SK-N-SH treated with all-trans-retinoic acid at 6 μM for 48 hours (cell line): Measurements from ENCODE around the gene ATRAID.

ENCODE experiments used
- ATAC-seq: fragments of 200-7000 bp; cut with Tn5 transposase; 3 replicates; pipeline ENCODE4 v1.9.1; 2020; ENCODE audit warnings: mild to moderate bottlenecking, moderate library complexity
- ARNTL ChIP-seq: fragments of 450-650 bp; formaldehyde crosslinking; IDR thresholded peaks from 2 replicates; pipeline ENCODE4 v1.5.0; 2020; ENCODE audit warnings: low read depth, mild to moderate bottlenecking, moderate library complexity, borderline replicate concordance
- BACH2 ChIP-seq: fragments of 250-450 bp; sonication (Bioruptor Pico); IDR thresholded peaks from 2 replicates; pipeline ENCODE4 v1.9.0; 2021; ENCODE audit warnings: mild to moderate bottlenecking, borderline replicate concordance
- CSDC2 ChIP-seq: fragments of 250-450 bp; sonication (Bioruptor Pico); IDR thresholded peaks from 2 replicates; pipeline ENCODE4 v1.5.0; 2020; ENCODE audit warnings: mild to moderate bottlenecking, moderate library complexity
- ESRRG ChIP-seq: fragments of 250-450 bp; sonication (Bioruptor Pico); IDR thresholded peaks from 2 replicates; pipeline ENCODE4 v1.6.1; 2021; ENCODE audit warnings: mild to moderate bottlenecking
- GLIS3 ChIP-seq: fragments of 250-450 bp; sonication (Bioruptor Pico); IDR thresholded peaks from 2 replicates; pipeline ENCODE4 v1.5.0; 2020; ENCODE audit warnings: mild to moderate bottlenecking, moderate library complexity
- OSR1 ChIP-seq: fragments of 250-450 bp; sonication (Bioruptor Pico); IDR thresholded peaks from 2 replicates; pipeline ENCODE4 v1.8.0; 2022; ENCODE audit warnings: moderate library complexity, mild to moderate bottlenecking, inconsistent platforms
- PATZ1 ChIP-seq: fragments of 250-450 bp; sonication (Bioruptor Pico); IDR thresholded peaks from 2 replicates; pipeline ENCODE4 v1.8.0; 2020; ENCODE audit warnings: mild to moderate bottlenecking, moderate library complexity, borderline replicate concordance
- POU6F1 ChIP-seq: fragments of 250-450 bp; sonication (Bioruptor Pico); IDR thresholded peaks from 2 replicates; pipeline ENCODE4 v1.8.0; 2021; ENCODE audit warnings: low read depth, mild to moderate bottlenecking, moderate library complexity, borderline replicate concordance
- RARB ChIP-seq: fragments of 250-450 bp; sonication (Bioruptor Pico); IDR thresholded peaks from 2 replicates; pipeline ENCODE4 v1.8.0; 2021; ENCODE audit warnings: mild to moderate bottlenecking, moderate library complexity
- SNAI2 ChIP-seq: fragments of 250-450 bp; sonication (Bioruptor Pico); IDR thresholded peaks from 2 replicates; pipeline ENCODE4 v1.5.0; 2020; ENCODE audit warnings: mild to moderate bottlenecking, moderate library complexity
- TOX ChIP-seq: fragments of 250-450 bp; sonication (Bioruptor Pico); IDR thresholded peaks from 2 replicates; pipeline ENCODE4 v1.8.0; 2021; ENCODE audit warnings: mild to moderate bottlenecking, moderate library complexity, borderline replicate concordance
- ZC3H10 ChIP-seq: fragments of 250-450 bp; sonication (Bioruptor Pico); IDR thresholded peaks from 2 replicates; pipeline ENCODE4 v1.5.1; 2021; ENCODE audit warnings: mild to moderate bottlenecking, moderate library complexity
- ZFP3 ChIP-seq: fragments of 250-450 bp; sonication (Bioruptor Pico); IDR thresholded peaks from 2 replicates; pipeline ENCODE4 v1.5.0; 2020; ENCODE audit warnings: mild to moderate bottlenecking, moderate library complexity
- ZFP30 ChIP-seq: fragments of 450-650 bp; formaldehyde crosslinking; IDR thresholded peaks from 2 replicates; pipeline ENCODE4 v1.5.0; 2022; ENCODE audit warnings: mild to moderate bottlenecking, moderate library complexity
- ZNF565 ChIP-seq: fragments of 450-650 bp; formaldehyde crosslinking; conservative IDR thresholded peaks from 2 replicates; pipeline ENCODE4 v1.5.0; 2020; ENCODE audit warnings: low read depth, mild to moderate bottlenecking, moderate library complexity
- ZNF70 ChIP-seq: fragments of 450-650 bp; formaldehyde crosslinking; IDR thresholded peaks from 2 replicates; pipeline ENCODE4 v1.5.0; 2020; ENCODE audit warnings: mild to moderate bottlenecking, moderate library complexity
- ZNF8 ChIP-seq: fragments of 450-650 bp; formaldehyde crosslinking; IDR thresholded peaks from 2 replicates; pipeline ENCODE4 v1.5.0; 2020; ENCODE audit warnings: mild to moderate bottlenecking, moderate library complexity
- TF ChIP-seq, protein P1 (sequence below): fragments of 250-450 bp; sonication (Bioruptor Pico); IDR thresholded peaks from 2 replicates; pipeline ENCODE4 v1.5.0; 2020; ENCODE audit warnings: mild to moderate bottlenecking, moderate library complexity
- TF ChIP-seq, protein P2 (sequence below): fragments of 250-450 bp; sonication (Bioruptor Pico); IDR thresholded peaks from 2 replicates; pipeline ENCODE4 v1.5.1; 2020; ENCODE audit warnings: low read depth, mild to moderate bottlenecking, moderate library complexity

The ATRAID gene

DNA sequence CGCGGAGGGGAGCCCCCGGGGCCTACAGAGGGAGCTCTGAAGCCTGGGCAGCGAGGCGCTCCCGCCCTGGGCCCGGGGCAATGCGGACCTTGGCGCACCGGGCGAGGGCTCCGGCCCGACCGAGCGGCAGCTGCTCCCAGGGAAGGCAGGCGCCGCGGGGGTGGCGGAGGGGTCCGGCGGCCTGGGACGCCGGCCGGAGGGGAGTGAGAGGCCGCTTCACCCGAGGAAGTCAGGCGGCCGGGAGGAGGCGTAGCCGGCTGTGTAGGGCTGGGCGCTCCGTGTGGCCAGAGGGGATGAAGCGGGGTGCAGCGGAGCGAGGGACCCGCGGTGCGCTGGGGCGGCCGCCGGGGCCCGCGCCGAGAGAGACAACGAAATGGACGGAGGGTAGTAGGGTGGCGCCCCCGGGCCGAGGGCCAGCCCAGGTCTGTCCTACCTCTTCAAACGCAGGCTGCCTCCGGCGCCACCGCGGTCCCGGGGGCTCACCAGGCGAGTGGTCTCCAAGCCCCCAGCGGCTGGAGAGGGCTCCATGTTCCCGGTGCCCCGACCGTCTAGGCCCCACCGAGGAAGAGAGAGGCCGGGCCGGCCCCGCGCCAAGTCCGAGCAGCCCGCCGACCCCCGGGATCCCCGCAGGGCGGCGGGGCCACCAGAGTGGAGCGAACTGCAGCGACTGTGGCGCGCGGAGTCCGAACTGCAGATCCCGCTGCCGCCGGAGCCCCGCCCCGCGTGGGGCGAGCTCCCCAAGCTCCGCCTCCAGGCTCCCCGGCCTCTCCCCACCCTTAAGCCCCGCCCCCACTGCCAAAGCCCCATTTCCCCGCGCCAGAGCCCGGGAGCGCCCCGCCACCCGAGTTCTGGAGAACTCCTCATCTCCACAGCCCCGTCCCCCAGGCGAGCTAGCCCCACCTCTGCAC lies 50.8 kb downstream of the ATRAID start, which contains the start of gene SLC30A3 (continued):
- TF ChIP-seq ARNTL (CRISPR knock-in tag): no peak
- TF ChIP-seq, protein P1, sequence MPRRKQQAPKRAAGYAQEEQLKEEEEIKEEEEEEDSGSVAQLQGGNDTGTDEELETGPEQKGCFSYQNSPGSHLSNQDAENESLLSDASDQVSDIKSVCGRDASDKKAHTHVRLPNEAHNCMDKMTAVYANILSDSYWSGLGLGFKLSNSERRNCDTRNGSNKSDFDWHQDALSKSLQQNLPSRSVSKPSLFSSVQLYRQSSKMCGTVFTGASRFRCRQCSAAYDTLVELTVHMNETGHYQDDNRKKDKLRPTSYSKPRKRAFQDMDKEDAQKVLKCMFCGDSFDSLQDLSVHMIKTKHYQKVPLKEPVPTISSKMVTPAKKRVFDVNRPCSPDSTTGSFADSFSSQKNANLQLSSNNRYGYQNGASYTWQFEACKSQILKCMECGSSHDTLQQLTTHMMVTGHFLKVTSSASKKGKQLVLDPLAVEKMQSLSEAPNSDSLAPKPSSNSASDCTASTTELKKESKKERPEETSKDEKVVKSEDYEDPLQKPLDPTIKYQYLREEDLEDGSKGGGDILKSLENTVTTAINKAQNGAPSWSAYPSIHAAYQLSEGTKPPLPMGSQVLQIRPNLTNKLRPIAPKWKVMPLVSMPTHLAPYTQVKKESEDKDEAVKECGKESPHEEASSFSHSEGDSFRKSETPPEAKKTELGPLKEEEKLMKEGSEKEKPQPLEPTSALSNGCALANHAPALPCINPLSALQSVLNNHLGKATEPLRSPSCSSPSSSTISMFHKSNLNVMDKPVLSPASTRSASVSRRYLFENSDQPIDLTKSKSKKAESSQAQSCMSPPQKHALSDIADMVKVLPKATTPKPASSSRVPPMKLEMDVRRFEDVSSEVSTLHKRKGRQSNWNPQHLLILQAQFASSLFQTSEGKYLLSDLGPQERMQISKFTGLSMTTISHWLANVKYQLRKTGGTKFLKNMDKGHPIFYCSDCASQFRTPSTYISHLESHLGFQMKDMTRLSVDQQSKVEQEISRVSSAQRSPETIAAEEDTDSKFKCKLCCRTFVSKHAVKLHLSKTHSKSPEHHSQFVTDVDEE: no peak

- no peak for TF ChIP-seq PATZ1 (CRISPR knock-in tag)
- TF ChIP-seq BACH2: no peak
- no peak for TF ChIP-seq ESRRG
- no peak for TF ChIP-seq ZNF70 (CRISPR knock-in tag)
- TF ChIP-seq SNAI2: no peak
- no peak for TF ChIP-seq POU6F1 (CRISPR knock-in tag)
- no peak for TF ChIP-seq ZNF565 (CRISPR knock-in tag)
- no peak for TF ChIP-seq ZFP30
- TF ChIP-seq CSDC2 (CRISPR knock-in tag): no peak
- TF ChIP-seq RARB (CRISPR knock-in tag): no peak
- no peak for TF ChIP-seq ZFP3 (CRISPR knock-in tag)
- TF ChIP-seq OSR1 (CRISPR knock-in tag): no peak
- no peak for ATAC-seq
Measured at GRCh38 chr2:27263287-27264252, 51.7 kb downstream of the ATRAID start.

GRCh38 chr2:27264253-27264752 lies 52.5 kb downstream of the ATRAID start:
- peak; percentile 36 for ATAC-seq
- TF ChIP-seq ESRRG (no peak), TOX (CRISPR knock-in tag) (no peak), ZNF565 (CRISPR knock-in tag) (no peak)
- TF ChIP-seq, all 23 proteins: peak for 0

GRCh38 chr2:27264753-27265535 lies 53.1 kb downstream of the ATRAID start:
- ATAC-seq: peak; percentile 84
- TF ChIP-seq POU6F1 (CRISPR knock-in tag) (no peak), ZNF565 (CRISPR knock-in tag) (no peak), GLIS3 (CRISPR knock-in tag) (no peak), ZC3H10 (no peak), ESRRG (no peak), ZNF8 (CRISPR knock-in tag) (no peak), ZFP3 (CRISPR knock-in tag) (no peak), PATZ1 (CRISPR knock-in tag) (peak; percentile 68; the same call in 1 of the 2 replicates), RARB (CRISPR knock-in tag) (no peak), ARNTL (CRISPR knock-in tag) (peak; percentile 77; the same call in 1 of the 2 replicates), SNAI2 (peak; percentile 70; the same call in 1 of the 2 replicates)
- TF ChIP-seq, protein P2, sequence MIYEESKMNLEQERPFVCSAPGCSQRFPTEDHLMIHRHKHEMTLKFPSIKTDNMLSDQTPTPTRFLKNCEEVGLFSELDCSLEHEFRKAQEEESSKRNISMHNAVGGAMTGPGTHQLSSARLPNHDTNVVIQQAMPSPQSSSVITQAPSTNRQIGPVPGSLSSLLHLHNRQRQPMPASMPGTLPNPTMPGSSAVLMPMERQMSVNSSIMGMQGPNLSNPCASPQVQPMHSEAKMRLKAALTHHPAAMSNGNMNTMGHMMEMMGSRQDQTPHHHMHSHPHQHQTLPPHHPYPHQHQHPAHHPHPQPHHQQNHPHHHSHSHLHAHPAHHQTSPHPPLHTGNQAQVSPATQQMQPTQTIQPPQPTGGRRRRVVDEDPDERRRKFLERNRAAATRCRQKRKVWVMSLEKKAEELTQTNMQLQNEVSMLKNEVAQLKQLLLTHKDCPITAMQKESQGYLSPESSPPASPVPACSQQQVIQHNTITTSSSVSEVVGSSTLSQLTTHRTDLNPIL (CRISPR knock-in tag): no peak
